ENCODE measurements around the gene ZNF646. TPM values are rescaled to one million over a fixed set of nuclear protein-coding genes. Genes with fewer than 3 reads are reported as not detected.

ZNF646 gene
- total RNA-seq, 1 donor = 18.5 TPM

DNA sequence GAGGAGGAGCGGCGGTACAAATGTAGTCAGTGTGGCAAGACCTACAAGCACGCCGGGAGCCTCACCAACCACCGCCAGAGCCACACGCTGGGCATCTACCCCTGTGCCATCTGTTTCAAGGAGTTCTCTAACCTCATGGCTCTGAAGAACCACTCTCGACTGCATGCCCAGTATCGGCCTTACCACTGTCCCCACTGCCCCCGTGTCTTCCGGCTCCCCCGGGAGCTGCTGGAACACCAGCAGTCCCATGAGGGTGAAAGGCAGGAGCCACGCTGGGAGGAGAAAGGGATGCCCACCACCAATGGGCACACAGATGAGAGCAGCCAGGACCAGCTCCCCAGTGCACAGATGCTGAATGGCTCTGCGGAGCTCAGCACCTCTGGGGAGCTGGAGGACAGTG lies 2.8 kb downstream of the ZNF646 start:
- Histone ChIP-seq H3K4me3 (ENCODE audit: insufficient read depth, low read length) (no peak overlapping the region), H3K36me3 (ENCODE audit: insufficient read depth, low read length) (peaks cover 41% of the 10 kb centered on the region), H3K4me1 (ENCODE audit: insufficient read depth, low read length) (peaks cover 14% of the 10 kb centered on the region), H3K4me2 (ENCODE audit: insufficient read depth, low read length) (no peak overlapping the region), H3K27ac (ENCODE audit: low read depth, low read length) (no peak overlapping the region), H3K27me3 (ENCODE audit: insufficient read depth, low read length) (no peaks in the 10 kb centered on the region), H4K20me1 (ENCODE audit: insufficient read depth, low read length) (peaks cover 5% of the 10 kb centered on the region), H2AFZ (ENCODE audit: low read length) (no peak overlapping the region), H3K9me3 (ENCODE audit: low read depth, low read length) (no peaks in the 10 kb centered on the region), H3K79me2 (ENCODE audit: insufficient read depth, low read length) (peaks cover 82% of the 10 kb centered on the region)
- peak; percentile 52 for DNase-seq (ENCODE audit: insufficient read length, low spot score, missing footprints)
- no peak for TF ChIP-seq CTCF (IDR thresholded peaks at IDR 0.05; ENCODE audit: extremely low read depth, low read depth, low read length)

GRCh38 chr16:31077592-31078396 lies 3.6 kb downstream of the ZNF646 start:
- no peaks in the 10 kb centered on the region for H3K9me3 ChIP-seq (ENCODE audit: low read depth, low read length)
- peaks cover 5% of the 10 kb centered on the region for H4K20me1 ChIP-seq (ENCODE audit: insufficient read depth, low read length)
- TF ChIP-seq CTCF (IDR thresholded peaks at IDR 0.05; ENCODE audit: extremely low read depth, low read depth, low read length) = no peak
- H3K4me1 ChIP-seq (ENCODE audit: insufficient read depth, low read length) = peaks cover 8% of the 10 kb centered on the region
- no peak overlapping the region for H3K27ac ChIP-seq (ENCODE audit: low read depth, low read length)
- H3K4me2 ChIP-seq (ENCODE audit: insufficient read depth, low read length) = no peak overlapping the region
- H3K79me2 ChIP-seq (ENCODE audit: insufficient read depth, low read length) = peaks cover 80% of the 10 kb centered on the region
- peak; percentile 83 for DNase-seq (ENCODE audit: insufficient read length, low spot score, missing footprints)
- H3K27me3 ChIP-seq (ENCODE audit: insufficient read depth, low read length) = no peaks in the 10 kb centered on the region
- no peak overlapping the region for H2AFZ ChIP-seq (ENCODE audit: low read length)
- peaks cover 41% of the 10 kb centered on the region for H3K36me3 ChIP-seq (ENCODE audit: insufficient read depth, low read length)
- no peak overlapping the region for H3K4me3 ChIP-seq (ENCODE audit: insufficient read depth, low read length)

GRCh38 chr16:31078597-31079341 lies 4.5 kb downstream of the ZNF646 start:
- DNase-seq (ENCODE audit: insufficient read length, low spot score, missing footprints) = peak; percentile 71
- Histone ChIP-seq H3K9me3 (ENCODE audit: low read depth, low read length) (no peaks in the 10 kb centered on the region), H2AFZ (ENCODE audit: low read length) (no peak overlapping the region), H3K79me2 (ENCODE audit: insufficient read depth, low read length) (peaks cover 81% of the 10 kb centered on the region), H3K4me3 (ENCODE audit: insufficient read depth, low read length) (no peak overlapping the region), H3K36me3 (ENCODE audit: insufficient read depth, low read length) (peaks cover 42% of the 10 kb centered on the region), H3K27ac (ENCODE audit: low read depth, low read length) (no peak overlapping the region), H3K4me1 (ENCODE audit: insufficient read depth, low read length) (peaks cover 8% of the 10 kb centered on the region), H3K4me2 (ENCODE audit: insufficient read depth, low read length) (no peak overlapping the region), H3K27me3 (ENCODE audit: insufficient read depth, low read length) (no peaks in the 10 kb centered on the region), H4K20me1 (ENCODE audit: insufficient read depth, low read length) (peaks cover 5% of the 10 kb centered on the region)
- no peak for TF ChIP-seq CTCF (IDR thresholded peaks at IDR 0.05; ENCODE audit: extremely low read depth, low read depth, low read length)

GRCh38 chr16:31079342-31079944 lies 5.2 kb downstream of the ZNF646 start:
- Histone ChIP-seq H3K36me3 (ENCODE audit: insufficient read depth, low read length) (peaks cover 45% of the 10 kb centered on the region), H3K4me1 (ENCODE audit: insufficient read depth, low read length) (peaks cover 8% of the 10 kb centered on the region), H3K79me2 (ENCODE audit: insufficient read depth, low read length) (peaks cover 79% of the 10 kb centered on the region), H4K20me1 (ENCODE audit: insufficient read depth, low read length) (peaks cover 5% of the 10 kb centered on the region), H3K4me3 (ENCODE audit: insufficient read depth, low read length) (no peak overlapping the region), H3K9me3 (ENCODE audit: low read depth, low read length) (no peaks in the 10 kb centered on the region), H3K27ac (ENCODE audit: low read depth, low read length) (no peak overlapping the region), H2AFZ (ENCODE audit: low read length) (no peak overlapping the region), H3K4me2 (ENCODE audit: insufficient read depth, low read length) (no peak overlapping the region), H3K27me3 (ENCODE audit: insufficient read depth, low read length) (no peaks in the 10 kb centered on the region)
- TF ChIP-seq CTCF (IDR thresholded peaks at IDR 0.05; ENCODE audit: extremely low read depth, low read depth, low read length) = no peak
- peak; percentile 64 for DNase-seq (ENCODE audit: insufficient read length, low spot score, missing footprints)

Measured in osteoblast (primary cell).